ENCODE results near the gene NPC2. TPM values are rescaled to one million over a fixed set of nuclear protein-coding genes. Genes with fewer than 3 reads are reported as not detected.

NPC2 gene
- total RNA-seq, 1 donor from 2014 or later = 324 TPM

DNA sequence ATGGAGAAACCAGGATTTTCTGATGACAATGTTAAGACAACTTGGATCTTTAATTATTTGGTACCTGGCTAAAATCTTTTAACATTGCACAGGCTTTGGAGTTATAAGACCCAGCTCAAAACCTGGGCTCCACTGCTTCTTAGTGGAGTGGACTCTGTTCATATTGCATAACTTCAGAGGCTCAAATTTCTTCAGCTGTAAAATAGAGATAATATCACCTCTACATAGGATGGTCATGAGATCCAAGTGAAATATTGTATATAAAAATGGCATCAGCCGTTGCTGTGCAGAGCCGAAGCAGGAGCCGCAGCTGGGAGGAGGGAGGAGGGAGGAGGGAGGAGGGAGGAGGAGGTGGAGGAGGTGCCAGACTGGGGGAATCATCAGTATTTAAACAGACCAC is 10.5 kb downstream of the NPC2 start:
- no peak for TF ChIP-seq CTCF (IDR thresholded peaks at IDR 0.05)
- intact Hi-C loops (cut with DNase I) = no loop called here
- Histone ChIP-seq H3K4me3 (no peak overlapping the region), H3K27ac (no peak overlapping the region), H3K27me3 (no peaks in the 10 kb centered on the region), H3K4me1 (no peaks in the 10 kb centered on the region), H3K9me3 (no peaks in the 10 kb centered on the region), H3K36me3 (peaks cover 43 to 66% of the 10 kb centered on the region in 2 donors)
- DNase-seq (ENCODE audit: low spot score in 2 of 2) = no peak

DNA sequence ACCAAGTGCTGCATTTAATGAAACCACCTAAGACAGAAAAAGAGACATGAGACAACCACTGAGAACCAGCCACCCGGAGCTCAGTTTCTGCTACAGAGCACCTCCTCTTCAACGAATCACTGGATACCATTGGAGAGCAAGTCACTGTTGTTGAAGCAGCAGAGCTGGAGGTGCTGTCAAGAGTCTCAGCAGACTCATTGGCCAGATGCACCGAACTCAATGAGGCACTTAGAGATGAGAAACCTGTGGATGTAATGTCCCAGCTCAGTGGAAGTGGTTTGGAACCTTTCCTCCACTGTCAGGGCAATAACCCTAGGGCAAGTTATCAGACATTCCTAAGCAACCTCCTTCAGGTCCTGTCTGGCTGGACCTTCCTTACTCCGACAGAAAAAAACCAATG is 13.1 kb downstream of the NPC2 start:
- intact Hi-C loops (cut with DNase I) = no loop called here
- H3K4me3 ChIP-seq = no peak overlapping the region
- H3K27ac ChIP-seq = no peak overlapping the region
- no peak for DNase-seq (ENCODE audit: low spot score in 2 of 2)
- peaks cover 43 to 66% of the 10 kb centered on the region in 2 donors for H3K36me3 ChIP-seq
- H3K9me3 ChIP-seq = no peaks in the 10 kb centered on the region
- H3K27me3 ChIP-seq = no peaks in the 10 kb centered on the region
- H3K4me1 ChIP-seq = peaks cover 4 to 11% of the 10 kb centered on the region in 2 donors
- no peak for TF ChIP-seq CTCF (IDR thresholded peaks at IDR 0.05)

DNA sequence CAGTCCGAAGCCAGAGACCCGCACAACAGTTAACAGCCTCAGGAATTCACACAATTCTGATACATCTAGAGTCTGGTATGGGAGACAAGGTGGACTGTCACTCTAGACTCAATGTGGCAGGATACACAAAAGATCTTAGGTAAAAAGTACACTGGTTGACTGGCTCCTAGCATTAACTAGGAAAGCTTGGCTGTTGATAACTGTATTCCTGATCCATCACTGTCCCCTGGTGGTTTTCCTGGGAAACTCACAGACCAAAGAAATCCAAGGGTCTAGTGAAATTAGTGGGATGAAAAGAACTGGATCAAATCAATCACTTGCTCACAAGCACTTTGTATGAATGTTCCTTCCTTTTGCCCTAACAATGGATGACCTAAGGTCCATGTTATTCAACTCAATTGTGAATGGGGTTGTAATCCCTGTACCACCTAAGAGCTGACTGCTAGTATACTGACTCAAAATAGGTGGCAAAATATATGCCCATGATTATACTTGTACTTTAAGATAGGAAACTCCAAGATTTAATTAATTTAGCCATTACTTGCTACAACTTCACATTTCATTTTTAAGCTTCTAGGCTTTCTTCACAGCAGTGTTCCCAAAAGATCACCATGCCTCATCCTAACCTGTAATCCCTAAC is 14.0 kb downstream of the NPC2 start:
- peaks cover 35 to 63% of the 10 kb centered on the region in 2 donors for H3K36me3 ChIP-seq
- DNase-seq (ENCODE audit: low spot score in 2 of 2) = no peak
- intact Hi-C loops (cut with DNase I) = loop anchor here (1.0 kb wide), 1 partner anchor 117 kb away; no protein-coding TSS in a partner anchor

GRCh38 chr14:74476607-74477006 is 16.5 kb downstream of the NPC2 start:
- Histone ChIP-seq H3K9me3 (no peaks in the 10 kb centered on the region), H3K27me3 (no peaks in the 10 kb centered on the region), H3K36me3 (peaks cover 14 to 50% of the 10 kb centered on the region in 2 donors), H3K4me1 (peaks cover 4 to 12% of the 10 kb centered on the region in 2 donors), H3K27ac (peak overlapping the region; percentile 59 to 69), H3K4me3 (no peak overlapping the region)
- TF ChIP-seq CTCF (IDR thresholded peaks at IDR 0.05) = no peak
- intact Hi-C loops (cut with DNase I) = no loop called here
- DNase-seq (ENCODE audit: low spot score in 2 of 2) = no peak

More for the DNA sequence above, 14.0 kb downstream of the NPC2 start:
- Histone ChIP-seq H3K4me3 (no peak overlapping the region), H3K9me3 (no peaks in the 10 kb centered on the region), H3K27ac (no peak overlapping the region), H3K4me1 (peaks cover 4 to 12% of the 10 kb centered on the region in 2 donors), H3K27me3 (no peaks in the 10 kb centered on the region)
- TF ChIP-seq CTCF (IDR thresholded peaks at IDR 0.05) = peak; percentile 37 to 68 (median 63)

GRCh38 chr14:74476107-74476506 is 17.0 kb downstream of the NPC2 start:
- Histone ChIP-seq H3K9me3 (no peaks in the 10 kb centered on the region), H3K4me3 (no peak overlapping the region), H3K27ac (peak overlapping the region; percentile 59 to 69), H3K27me3 (no peaks in the 10 kb centered on the region), H3K4me1 (peaks cover 4 to 12% of the 10 kb centered on the region in 2 donors), H3K36me3 (peaks cover 10 to 45% of the 10 kb centered on the region in 2 donors)
- intact Hi-C loops (cut with DNase I) = no loop called here
- no peak for DNase-seq (ENCODE audit: low spot score in 2 of 2)
- TF ChIP-seq CTCF (IDR thresholded peaks at IDR 0.05) = no peak

Measured in ascending aorta (tissue), 2 donors.